ENCODE measurements around the gene VPS45. TPM values are rescaled to one million over a fixed set of nuclear protein-coding genes. Genes with fewer than 3 reads are reported as not detected.

The VPS45 gene
- total and polyA plus RNA-seq, 2 of the 13 experiments (the other 11 are each of a cell fraction or from before 2014, with no cell fraction given): 15.2 to 25.2 TPM

DNA sequence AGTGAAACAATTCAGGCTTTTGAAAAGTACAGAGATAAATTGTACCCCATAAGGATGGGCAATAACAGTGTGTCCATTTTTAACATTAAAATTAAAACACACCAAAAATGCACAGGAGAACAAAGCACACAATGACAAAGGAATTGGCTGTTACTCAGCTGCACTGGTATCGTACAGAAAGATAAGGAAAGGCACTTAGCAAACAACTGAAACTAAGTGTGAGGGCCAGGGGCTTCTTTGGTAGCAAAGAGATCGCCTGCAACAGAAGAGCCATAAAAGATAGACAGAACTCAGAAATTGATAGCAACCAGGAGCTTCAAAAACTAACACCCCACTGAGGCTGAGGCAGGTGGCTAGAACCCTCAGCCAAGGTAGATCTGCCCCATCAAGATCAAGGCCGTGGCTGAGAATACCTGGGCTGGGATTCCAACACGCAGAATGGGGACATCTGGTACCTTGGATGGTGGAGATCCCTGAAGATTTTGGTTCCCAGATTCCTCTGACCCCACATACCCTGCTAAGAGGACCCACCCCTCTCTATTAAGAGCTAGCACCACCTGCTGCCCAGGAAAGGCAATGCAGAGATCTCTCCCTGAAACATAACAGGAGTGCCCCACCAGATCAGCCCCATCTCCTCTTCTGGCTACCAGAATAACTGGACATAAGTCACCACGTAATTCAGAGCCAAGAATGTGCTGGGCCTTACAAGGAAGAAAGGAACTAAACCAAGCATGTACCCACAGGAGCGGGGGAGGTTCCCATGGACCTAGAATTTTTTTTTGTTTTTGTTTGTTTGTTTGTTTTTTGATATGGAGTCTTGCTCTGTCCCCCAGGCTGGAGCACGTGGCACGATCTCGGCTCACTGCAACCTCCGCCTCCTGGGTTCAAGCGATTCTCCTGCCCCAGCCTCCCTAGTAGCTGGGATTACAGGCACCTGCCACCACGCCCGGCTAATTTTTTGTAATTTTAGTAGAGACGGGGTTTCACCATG lies 98.3 kb downstream of the VPS45 start:
- Histone ChIP-seq H3K4me1 (ENCODE audit: insufficient read depth, low read length) (peaks cover 43% of the 10 kb centered on the region), H4K20me1 (ENCODE audit: insufficient read depth, low read length) (no peaks in the 10 kb centered on the region), H3K4me3 (replicated peaks in 1 of 3; ENCODE audit: insufficient read depth in 1 of 3, low read depth in 2 of 3, low read length in 3 of 3) (no peak overlapping the region), H3K36me3 (replicated peaks in 1 of 2; ENCODE audit: control insufficient read depth in 1 of 2, insufficient read depth in 2 of 2, low read length in 2 of 2) (no peaks in the 10 kb centered on the region), H3K27ac (ENCODE audit: extremely low read length, insufficient read depth, low read length) (no peak overlapping the region), H3K4me2 (ENCODE audit: low read depth, low read length) (no peak overlapping the region), H3K79me2 (ENCODE audit: insufficient read depth, low read length) (no peaks in the 10 kb centered on the region), H3K27me3 (ENCODE audit: control insufficient read depth in 1 of 2, insufficient read depth in 2 of 2, low read length in 2 of 2) (peaks cover 1 to 16% of the 10 kb centered on the region in 2 experiments; a peak in 3 of 5 replicates), H3K9ac (ENCODE audit: insufficient read depth, low read depth, low read length) (no peak overlapping the region), H3K9me3 (ENCODE audit: low read length) (no peaks in the 10 kb centered on the region), H2AFZ (ENCODE audit: low read length) (no peak overlapping the region)
- DNase-seq (ENCODE audit: low spot score): peak; percentile 39
- ATAC-seq: peak; percentile 19; the same call in 1 of the 3 replicates
- TF ChIP-seq STAG1 (CRISPR knock-in tag; IDR thresholded peaks at IDR 0.05): peak; percentile 56
- TF ChIP-seq, protein P1, sequence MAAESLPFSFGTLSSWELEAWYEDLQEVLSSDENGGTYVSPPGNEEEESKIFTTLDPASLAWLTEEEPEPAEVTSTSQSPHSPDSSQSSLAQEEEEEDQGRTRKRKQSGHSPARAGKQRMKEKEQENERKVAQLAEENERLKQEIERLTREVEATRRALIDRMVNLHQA (CRISPR knock-in tag; IDR thresholded peaks at IDR 0.05): no peak
- TF ChIP-seq HMG20A (CRISPR knock-in tag; IDR thresholded peaks at IDR 0.05; ENCODE audit: borderline replicate concordance): no peak
- TF ChIP-seq, protein P2, sequence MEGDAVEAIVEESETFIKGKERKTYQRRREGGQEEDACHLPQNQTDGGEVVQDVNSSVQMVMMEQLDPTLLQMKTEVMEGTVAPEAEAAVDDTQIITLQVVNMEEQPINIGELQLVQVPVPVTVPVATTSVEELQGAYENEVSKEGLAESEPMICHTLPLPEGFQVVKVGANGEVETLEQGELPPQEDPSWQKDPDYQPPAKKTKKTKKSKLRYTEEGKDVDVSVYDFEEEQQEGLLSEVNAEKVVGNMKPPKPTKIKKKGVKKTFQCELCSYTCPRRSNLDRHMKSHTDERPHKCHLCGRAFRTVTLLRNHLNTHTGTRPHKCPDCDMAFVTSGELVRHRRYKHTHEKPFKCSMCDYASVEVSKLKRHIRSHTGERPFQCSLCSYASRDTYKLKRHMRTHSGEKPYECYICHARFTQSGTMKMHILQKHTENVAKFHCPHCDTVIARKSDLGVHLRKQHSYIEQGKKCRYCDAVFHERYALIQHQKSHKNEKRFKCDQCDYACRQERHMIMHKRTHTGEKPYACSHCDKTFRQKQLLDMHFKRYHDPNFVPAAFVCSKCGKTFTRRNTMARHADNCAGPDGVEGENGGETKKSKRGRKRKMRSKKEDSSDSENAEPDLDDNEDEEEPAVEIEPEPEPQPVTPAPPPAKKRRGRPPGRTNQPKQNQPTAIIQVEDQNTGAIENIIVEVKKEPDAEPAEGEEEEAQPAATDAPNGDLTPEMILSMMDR (CRISPR knock-in tag; IDR thresholded peaks at IDR 0.05): peak; percentile 80
- TF ChIP-seq PPARG (CRISPR knock-in tag; conservative IDR thresholded peaks at IDR 0.05): no peak
- TF ChIP-seq HOXA3 (CRISPR knock-in tag; IDR thresholded peaks at IDR 0.05): no peak
- TF ChIP-seq SMC3 (IDR thresholded peaks at IDR 0.05; ENCODE audit: low read length): peak; percentile 54
- 0 out of 2 replicates have a peak, but pooled peaks have one; percentile 18 for TF ChIP-seq RXRB (CRISPR knock-in tag; IDR thresholded peaks at IDR 0.05; ENCODE audit: borderline replicate concordance)
- no peak for TF ChIP-seq KDM1A (CRISPR knock-in tag; IDR thresholded peaks at IDR 0.05)
- TF ChIP-seq TEAD2 (CRISPR knock-in tag; IDR thresholded peaks at IDR 0.05): no peak
- TF ChIP-seq SAP130 (CRISPR knock-in tag; IDR thresholded peaks at IDR 0.05; ENCODE audit: low read depth): 0 out of 2 replicates have a peak, but pooled peaks have one; percentile 15
- no peak for TF ChIP-seq ZNF841 (CRISPR knock-in tag; IDR thresholded peaks at IDR 0.05; ENCODE audit: borderline replicate concordance)
- no peak for TF ChIP-seq ZNF430 (CRISPR knock-in tag; IDR thresholded peaks at IDR 0.05)
- peak; percentile 26; the same call in 1 of the 2 replicates for TF ChIP-seq RAD21 (CRISPR knock-in tag; IDR thresholded peaks at IDR 0.05)
- no peak for TF ChIP-seq ZNF761 (CRISPR knock-in tag; conservative IDR thresholded peaks at IDR 0.05)
- TF ChIP-seq ZNF350 (CRISPR knock-in tag; IDR thresholded peaks at IDR 0.05; ENCODE audit: borderline replicate concordance, low read depth): no peak
- TF ChIP-seq ZNF670 (CRISPR knock-in tag; IDR thresholded peaks at IDR 0.05; ENCODE audit: borderline replicate concordance): no peak
- peak; percentile 24 for TF ChIP-seq TEAD3 (CRISPR knock-in tag; optimal IDR thresholded peaks at IDR 0.05; ENCODE audit: borderline replicate concordance)
- 45% methylated on average over 12 of the region's 14 CpGs for WGBS (ENCODE audit: low lambda C conversion rate)
- intact Hi-C loops (cut with micrococcal nuclease; ENCODE audit: unreplicated experiment): loop anchor here (10.0 kb wide), 1 partner anchor 201 kb away; no protein-coding TSS in a partner anchor
- POLR2A ChIA-PET: interaction anchor here (1.1 kb wide), 1 partner anchor 278 kb away, joined by 4 read pairs; a partner anchor contains a TSS
- in situ Hi-C loops (cut with HindIII; ENCODE audit: extremely low pct_ligation_motif_present, low pct_unique_long_range_greater_than_20kb): loop anchor here (5.0 kb wide), 1 partner anchor 94 kb away; no protein-coding TSS in a partner anchor
- CTCF ChIA-PET (ENCODE audit: low intra/inter-chr PET ratio, low total read pairs): no interaction called here
- no TSS peak for BruUV-seq (replicated peaks)
- no peak for FAIRE-seq

Data from HepG2 (cell line).